Uterus (tissue), 4 donors: ENCODE data around the gene MZT2B. TPM values are rescaled to one million over a fixed set of nuclear protein-coding genes. Genes with fewer than 3 reads are reported as not detected.
"Not testable (repeated sequence)": the region's sequence is repeated elsewhere in the genome, so short reads cannot be mapped to it uniquely, and the experiment has no call there.

Experiments
- DNase-seq, 2 donors: peaks; one replicate each; pipeline ENCODE4 v3.0.0-alpha.2; 2019 to 2020
- H3K27ac ChIP-seq, 2 donors: fragments of 200-600 bp; sonication (generic); 1 replicate in 1 of 2; 2 replicates in 1 of 2; pipeline ENCODE4 v1.5.1; 2016 to 2018
- H3K27me3 ChIP-seq, 2 donors: fragments of 200-600 bp; sonication (generic); one replicate each; pipeline ENCODE4 v1.5.1; 2018 to 2019; ENCODE audit warnings: control low read depth in 1 of 2
- H3K36me3 ChIP-seq, 2 donors: fragments of 200-600 bp; sonication (generic); one replicate each; pipeline ENCODE4 v1.5.1; 2019; ENCODE audit warnings: control low read depth in 1 of 2
- H3K4me1 ChIP-seq, 2 donors: fragments of 200-600 bp; sonication (generic); one replicate each; pipeline ENCODE4 v1.5.1; 2018 to 2019; ENCODE audit warnings: control low read depth in 1 of 2
- H3K4me3 ChIP-seq, 2 donors: fragments of 200-600 bp; sonication (generic); 1 replicate in 1 of 2; 2 replicates in 1 of 2; pipeline ENCODE4 v1.5.1; 2018 to 2019; ENCODE audit warnings: mild to moderate bottlenecking in 1 of 2
- H3K9me3 ChIP-seq, 2 donors: fragments of 200-600 bp; sonication (generic); one replicate each; pipeline ENCODE4 v1.5.1; 2019; ENCODE audit warnings: control low read depth in 1 of 2
- CTCF ChIP-seq, 4 experiments: fragments of 200-600 bp in 2 of 4; fragments of 450-650 bp in 2 of 4; sonication (generic) in 2 of 4; IDR thresholded peaks; one replicate each; pipeline ENCODE4 v1.5.1; 2016 to 2019; ENCODE audit warnings: antibody characterized with exemption in 4 of 4, mild to moderate bottlenecking in 2 of 4, moderate library complexity in 1 of 4
- POLR2A ChIP-seq, 2 donors: fragments of 450-650 bp; IDR thresholded peaks; one replicate each; pipeline ENCODE4 v1.6.1; 2016; ENCODE audit warnings: antibody characterized with exemption in 2 of 2, mild to moderate bottlenecking in 1 of 2, moderate library complexity in 1 of 2
- intact Hi-C: fragments of 100-400 bp; cut with DNase I; formaldehyde crosslinking; loops from one replicate; pipeline ENCODE4 v1.15.1; 2023; ENCODE audit warnings: low total_unique reads
- total RNA-seq, 4 donors: library from RNA; depleted of rRNA in 3 of 4; stranded (reverse); fragments of >200 nt in 3 of 4; gene quantifications; one replicate each; pipeline versions ENCODE4 v1.1.0 to v1.2.4, GENCODE V29; 2014 to 2023
- donor health status: DM: yes; HTN: yes; CAD: no.

MZT2B gene
- total RNA-seq, 4 donors from 2014 or later, result 67.3 to 790 (median 231) TPM

- no peaks in the 10 kb centered on the region for H3K9me3 ChIP-seq
- no peaks in the 10 kb centered on the region for H3K27me3 ChIP-seq
- intact Hi-C loops, result loop anchor here (10.0 kb wide), 1 partner anchor 153 kb away; no protein-coding TSS in a partner anchor
- peaks cover 0 to 11% of the 10 kb centered on the region in 2 donors for H3K4me1 ChIP-seq
- peak within 1 kb of the TSS; percentile 84 to 100 for H3K4me3 ChIP-seq
- H3K36me3 ChIP-seq, result no peaks in the 10 kb centered on the region
- no peak for TF ChIP-seq POLR2A (IDR thresholded peaks at IDR 0.05)
- peak in 1 of 4 experiments; percentile 19 for TF ChIP-seq CTCF (IDR thresholded peaks at IDR 0.05)
- DNase-seq, result peak; percentile 97 to 98
- H3K27ac ChIP-seq, result peak within 1 kb of the TSS; percentile 92 to 95
Observed at GRCh38 chr2:130181325-130181879, 660 bp upstream of the MZT2B start, which contains the start of gene SMPD4. SMPD4 (minus strand) TSS chr2:130181602; CDS start chr2:130176592, 5,010 bp downstream.

- not testable (repeated sequence) for DNase-seq, H3K36me3 ChIP-seq, H3K9me3 ChIP-seq, H3K27me3 ChIP-seq
- intact Hi-C loops, result loop anchor here (10.0 kb wide), 1 partner anchor 152 kb away; no protein-coding TSS in a partner anchor
- Histone ChIP-seq H3K4me3 (peak overlapping the region; percentile 4 to 100), H3K4me1 (peaks cover 0 to 11% of the 10 kb centered on the region in 2 donors), H3K27ac (peak overlapping the region; percentile 92 to 95)
Observed at GRCh38 chr2:130182826-130183511, 907 bp downstream of the MZT2B start.

- no peaks in the 10 kb centered on the region for H3K27me3 ChIP-seq
- TF ChIP-seq CTCF (IDR thresholded peaks at IDR 0.05) (no peak), POLR2A (IDR thresholded peaks at IDR 0.05) (no peak)
- no peaks in the 10 kb centered on the region for H3K36me3 ChIP-seq
- H3K4me3 ChIP-seq, result peak overlapping the region in 1 of 2 donors; percentile 100
- no peaks in the 10 kb centered on the region for H3K9me3 ChIP-seq
- H3K27ac ChIP-seq, result peak overlapping the region; percentile 92 to 95
- intact Hi-C loops, result loop anchor here (10.0 kb wide), 1 partner anchor 151 kb away; no protein-coding TSS in a partner anchor
- H3K4me1 ChIP-seq, result peaks cover 0 to 11% of the 10 kb centered on the region in 2 donors
- peak; percentile 48 to 56 for DNase-seq
Observed at GRCh38 chr2:130183512-130184373, 1.7 kb downstream of the MZT2B start.

GRCh38 chr2:130185436-130185835, 3.4 kb downstream of the MZT2B start:
- no peaks in the 10 kb centered on the region for H3K27me3 ChIP-seq
- intact Hi-C loops, result loop anchor here (10.0 kb wide), 1 partner anchor 149 kb away; no protein-coding TSS in a partner anchor
- TF ChIP-seq CTCF (IDR thresholded peaks at IDR 0.05) (no peak), POLR2A (IDR thresholded peaks at IDR 0.05) (no peak)
- H3K36me3 ChIP-seq, result no peaks in the 10 kb centered on the region
- no peak for DNase-seq
- no peak overlapping the region for H3K4me3 ChIP-seq
- peaks cover 0 to 8% of the 10 kb centered on the region in 2 donors for H3K4me1 ChIP-seq
- H3K9me3 ChIP-seq, result no peaks in the 10 kb centered on the region
- no peak overlapping the region for H3K27ac ChIP-seq

- no peak for DNase-seq
- no peaks in the 10 kb centered on the region for H3K27me3 ChIP-seq
- intact Hi-C loops, result loop anchor here (10.0 kb wide), 1 partner anchor 149 kb away; no protein-coding TSS in a partner anchor
- H3K9me3 ChIP-seq, result no peaks in the 10 kb centered on the region
- TF ChIP-seq POLR2A (IDR thresholded peaks at IDR 0.05) (no peak), CTCF (IDR thresholded peaks at IDR 0.05) (no peak)
- peaks cover 0 to 5% of the 10 kb centered on the region in 2 donors for H3K4me1 ChIP-seq
- H3K4me3 ChIP-seq, result no peak overlapping the region
- no peak overlapping the region for H3K27ac ChIP-seq
- no peaks in the 10 kb centered on the region for H3K36me3 ChIP-seq
Observed at GRCh38 chr2:130185896-130186295, 3.8 kb downstream of the MZT2B start.
